Measurements from ENCODE around the gene MYH4.

GRCh38 chr17:10403589-10403988, 65.8 kb downstream of the MYH4 start:
- TF ChIP-seq CTCF (conservative IDR thresholded peaks at IDR 0.05; ENCODE audit: low read length) (no peak), EZH2phosphoT487 (IDR thresholded peaks at IDR 0.05; ENCODE audit: borderline replicate concordance, low read depth, low read length) (no peak)
